ENCODE results near the gene CNIH2.

- TF ChIP-seq CTCF (IDR thresholded peaks at IDR 0.05) (no peak), POLR2A (IDR thresholded peaks at IDR 0.05) (no peak), POLR2AphosphoS5 (IDR thresholded peaks at IDR 0.05) (no peak)
Measured at GRCh38 chr11:66299186-66299585, 21.2 kb downstream of the CNIH2 start.

Measured in prostate gland (tissue), 2 donors.